ENCODE results near the gene ATM. TPM values are rescaled to one million over a fixed set of nuclear protein-coding genes. Genes with fewer than 3 reads are reported as not detected.

ATM gene
- polyA plus RNA-seq, 1 donor from 2014 or later, result 74.6 TPM

DNA sequence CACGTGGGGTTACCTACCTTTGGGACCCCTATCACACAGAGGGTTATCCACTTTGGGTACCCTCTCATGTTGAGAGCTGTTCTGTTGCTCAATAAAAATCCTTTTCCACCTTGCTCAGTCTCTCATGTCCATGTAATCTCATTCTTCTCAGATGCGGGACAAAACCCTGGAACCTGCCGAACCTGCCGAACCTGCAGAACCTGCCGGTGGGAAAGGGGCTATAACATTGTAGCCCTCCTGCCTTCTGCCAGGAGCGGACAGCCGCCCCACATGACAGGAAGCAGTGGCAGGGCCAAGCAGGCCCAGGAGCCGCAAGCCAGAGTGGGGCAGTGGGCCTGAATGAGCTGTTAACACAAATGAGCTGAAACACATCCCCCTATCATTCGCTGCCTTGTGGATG, 18.5 kb upstream of the ATM start:
- TF ChIP-seq EZH2 (IDR thresholded peaks at IDR 0.05; ENCODE audit: borderline replicate concordance, insufficient read depth, low read length, poor library complexity, severe bottlenecking), result no peak
- no peak for TF ChIP-seq TAF1 (IDR thresholded peaks at IDR 0.05; ENCODE audit: low read depth)
- TF ChIP-seq SMC3 (conservative IDR thresholded peaks at IDR 0.05; ENCODE audit: poor library complexity), result no peak
- no peak for TF ChIP-seq EP300 (conservative IDR thresholded peaks at IDR 0.05; ENCODE audit: poor library complexity, severe bottlenecking)
- TF ChIP-seq POLR2AphosphoS5 (IDR thresholded peaks at IDR 0.05), result no peak
- TF ChIP-seq REST (IDR thresholded peaks at IDR 0.05; ENCODE audit: borderline replicate concordance), result no peak
- no peak for TF ChIP-seq RAD21 (conservative IDR thresholded peaks at IDR 0.05)
- TF ChIP-seq MXI1 (conservative IDR thresholded peaks at IDR 0.05; ENCODE audit: poor library complexity, severe bottlenecking), result no peak
- TF ChIP-seq, protein P1, sequence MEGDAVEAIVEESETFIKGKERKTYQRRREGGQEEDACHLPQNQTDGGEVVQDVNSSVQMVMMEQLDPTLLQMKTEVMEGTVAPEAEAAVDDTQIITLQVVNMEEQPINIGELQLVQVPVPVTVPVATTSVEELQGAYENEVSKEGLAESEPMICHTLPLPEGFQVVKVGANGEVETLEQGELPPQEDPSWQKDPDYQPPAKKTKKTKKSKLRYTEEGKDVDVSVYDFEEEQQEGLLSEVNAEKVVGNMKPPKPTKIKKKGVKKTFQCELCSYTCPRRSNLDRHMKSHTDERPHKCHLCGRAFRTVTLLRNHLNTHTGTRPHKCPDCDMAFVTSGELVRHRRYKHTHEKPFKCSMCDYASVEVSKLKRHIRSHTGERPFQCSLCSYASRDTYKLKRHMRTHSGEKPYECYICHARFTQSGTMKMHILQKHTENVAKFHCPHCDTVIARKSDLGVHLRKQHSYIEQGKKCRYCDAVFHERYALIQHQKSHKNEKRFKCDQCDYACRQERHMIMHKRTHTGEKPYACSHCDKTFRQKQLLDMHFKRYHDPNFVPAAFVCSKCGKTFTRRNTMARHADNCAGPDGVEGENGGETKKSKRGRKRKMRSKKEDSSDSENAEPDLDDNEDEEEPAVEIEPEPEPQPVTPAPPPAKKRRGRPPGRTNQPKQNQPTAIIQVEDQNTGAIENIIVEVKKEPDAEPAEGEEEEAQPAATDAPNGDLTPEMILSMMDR (IDR thresholded peaks at IDR 0.05; ENCODE audit: poor library complexity, severe bottlenecking), result no peak
- Histone ChIP-seq H4K20me1 (ENCODE audit: insufficient read depth) (no peaks in the 10 kb centered on the region), H2AFZ (ENCODE audit: low read depth, low read length) (no peak overlapping the region), H3K4me3 (ENCODE audit: low read length) (no peak overlapping the region), H3K27me3 (ENCODE audit: insufficient read depth, low read depth, low read length) (no peaks in the 10 kb centered on the region), H3K27ac (ENCODE audit: low read length) (no peak overlapping the region), H3K9me3 (ENCODE audit: low read length) (peaks cover 6% of the 10 kb centered on the region), H3K79me2 (replicated peaks; ENCODE audit: insufficient read depth, low read length) (peaks cover 2% of the 10 kb centered on the region), H3K36me3 (ENCODE audit: insufficient read depth, low read length) (peaks cover 14% of the 10 kb centered on the region), H3K9me2 (ENCODE audit: insufficient read depth, low read length) (no peaks in the 10 kb centered on the region), H3K4me2 (ENCODE audit: low read length) (no peak overlapping the region), H3F3A (ENCODE audit: insufficient read depth, low read length, poor library complexity, severe bottlenecking) (no peaks in the 10 kb centered on the region), H3K9ac (ENCODE audit: low read length) (no peak overlapping the region)

DNA sequence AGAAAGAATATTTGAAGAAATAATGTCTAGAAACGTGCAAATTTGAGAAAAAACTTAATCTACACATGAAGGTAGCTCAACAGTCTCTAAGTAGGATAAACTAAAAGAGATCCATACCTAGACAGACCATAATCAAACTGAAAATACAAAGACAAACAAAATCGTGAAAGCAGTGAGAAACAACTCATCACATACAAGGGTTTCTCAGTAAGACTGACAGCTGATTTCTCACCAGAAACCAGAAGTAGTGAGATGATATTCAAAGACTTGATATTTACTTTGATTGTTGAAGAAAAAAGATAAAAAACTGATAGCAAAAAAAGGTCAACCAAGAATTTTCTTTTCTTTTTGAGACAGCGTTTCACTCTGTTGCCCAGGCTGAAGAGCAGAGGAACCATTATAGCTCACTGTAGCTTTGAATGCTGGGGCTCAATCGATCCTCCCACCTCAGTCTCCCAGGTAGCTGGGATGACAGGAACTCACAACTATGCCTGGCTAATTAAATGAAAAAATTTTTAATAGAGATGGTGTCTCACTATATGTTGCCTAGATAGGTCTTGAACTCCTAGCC, 17.9 kb upstream of the ATM start:
- no peak for TF ChIP-seq SMC3 (conservative IDR thresholded peaks at IDR 0.05; ENCODE audit: poor library complexity)
- TF ChIP-seq MXI1 (conservative IDR thresholded peaks at IDR 0.05; ENCODE audit: poor library complexity, severe bottlenecking), result no peak
- no peak for TF ChIP-seq EZH2 (IDR thresholded peaks at IDR 0.05; ENCODE audit: borderline replicate concordance, insufficient read depth, low read length, poor library complexity, severe bottlenecking)
- TF ChIP-seq RAD21 (conservative IDR thresholded peaks at IDR 0.05), result no peak
- TF ChIP-seq TAF1 (IDR thresholded peaks at IDR 0.05; ENCODE audit: low read depth), result no peak
- no peak for TF ChIP-seq REST (IDR thresholded peaks at IDR 0.05; ENCODE audit: borderline replicate concordance)
- TF ChIP-seq, protein P1 (IDR thresholded peaks at IDR 0.05; ENCODE audit: poor library complexity, severe bottlenecking), result no peak
- TF ChIP-seq EP300 (conservative IDR thresholded peaks at IDR 0.05; ENCODE audit: poor library complexity, severe bottlenecking), result no peak
- TF ChIP-seq POLR2AphosphoS5 (IDR thresholded peaks at IDR 0.05), result no peak
- no peak overlapping the region for H3K9ac ChIP-seq (ENCODE audit: low read length)
- no peaks in the 10 kb centered on the region for H3F3A ChIP-seq (ENCODE audit: insufficient read depth, low read length, poor library complexity, severe bottlenecking)
- peaks cover 14% of the 10 kb centered on the region for H3K36me3 ChIP-seq (ENCODE audit: insufficient read depth, low read length)
- no peak overlapping the region for H3K4me2 ChIP-seq (ENCODE audit: low read length)
- H4K20me1 ChIP-seq (ENCODE audit: insufficient read depth), result no peaks in the 10 kb centered on the region
- no peak overlapping the region for H3K27ac ChIP-seq (ENCODE audit: low read length)
- H2AFZ ChIP-seq (ENCODE audit: low read depth, low read length), result no peak overlapping the region
- no peaks in the 10 kb centered on the region for H3K9me2 ChIP-seq (ENCODE audit: insufficient read depth, low read length)
- H3K79me2 ChIP-seq (replicated peaks; ENCODE audit: insufficient read depth, low read length), result peaks cover 2% of the 10 kb centered on the region
- H3K27me3 ChIP-seq (ENCODE audit: insufficient read depth, low read depth, low read length), result no peaks in the 10 kb centered on the region
- H3K4me3 ChIP-seq (ENCODE audit: low read length), result no peak overlapping the region
- peaks cover 6% of the 10 kb centered on the region for H3K9me3 ChIP-seq (ENCODE audit: low read length)

Measured in neural cell (in vitro differentiated cells).